Measurements from ENCODE around the gene CIAO3. TPM values are rescaled to one million over a fixed set of nuclear protein-coding genes. Genes with fewer than 3 reads are reported as not detected.

Gene CIAO3
- polyA plus RNA-seq, 6 donors from 2014 or later = 14.1 to 29.6 (median 20.5) TPM

GRCh38 chr16:684961-685696 is 55.7 kb downstream of the CIAO3 start:
- Mint-ChIP-seq H3K27ac (peak overlapping the region in 2 of 6 donors; percentile 70 to 83), H3K4me1 (peaks cover 9 to 53% (median 49%) of the 10 kb centered on the region in 3 donors)

GRCh38 chr16:684071-684794 is 56.6 kb downstream of the CIAO3 start, which contains the start of gene JMJD8:
Gene JMJD8 (minus strand): TSS chr16:684334. CDS start chr16:684319, 15 bp downstream.
- H3K27ac Mint-ChIP-seq = peak within 1 kb of the TSS; percentile 33 to 93 (median 74)
- peak; percentile 96 for DNase-seq
- no peaks in the 10 kb centered on the region for H3K9me3 Mint-ChIP-seq
- H3K36me3 Mint-ChIP-seq = no peaks in the 10 kb centered on the region
- peaks cover 8 to 45% (median 45%) of the 10 kb centered on the region in 3 donors for H3K4me1 Mint-ChIP-seq
- ATAC-seq (ENCODE audit: low read depth in 2 of 2) = peak; percentile 78 to 79
- peak within 1 kb of the TSS; percentile 77 to 91 (median 85) for H3K4me3 Mint-ChIP-seq
- H3K27me3 Mint-ChIP-seq = no peaks in the 10 kb centered on the region

More at GRCh38 chr16:684961-685696, 55.7 kb downstream of the CIAO3 start:
- ATAC-seq (ENCODE audit: low read depth in 2 of 2) (no peak), DNase-seq (no peak)
- Mint-ChIP-seq H3K4me3 (peak overlapping the region in 1 of 8 donors; percentile 79), H3K36me3 (no peaks in the 10 kb centered on the region), H3K9me3 (no peaks in the 10 kb centered on the region), H3K27me3 (no peaks in the 10 kb centered on the region)

DNA sequence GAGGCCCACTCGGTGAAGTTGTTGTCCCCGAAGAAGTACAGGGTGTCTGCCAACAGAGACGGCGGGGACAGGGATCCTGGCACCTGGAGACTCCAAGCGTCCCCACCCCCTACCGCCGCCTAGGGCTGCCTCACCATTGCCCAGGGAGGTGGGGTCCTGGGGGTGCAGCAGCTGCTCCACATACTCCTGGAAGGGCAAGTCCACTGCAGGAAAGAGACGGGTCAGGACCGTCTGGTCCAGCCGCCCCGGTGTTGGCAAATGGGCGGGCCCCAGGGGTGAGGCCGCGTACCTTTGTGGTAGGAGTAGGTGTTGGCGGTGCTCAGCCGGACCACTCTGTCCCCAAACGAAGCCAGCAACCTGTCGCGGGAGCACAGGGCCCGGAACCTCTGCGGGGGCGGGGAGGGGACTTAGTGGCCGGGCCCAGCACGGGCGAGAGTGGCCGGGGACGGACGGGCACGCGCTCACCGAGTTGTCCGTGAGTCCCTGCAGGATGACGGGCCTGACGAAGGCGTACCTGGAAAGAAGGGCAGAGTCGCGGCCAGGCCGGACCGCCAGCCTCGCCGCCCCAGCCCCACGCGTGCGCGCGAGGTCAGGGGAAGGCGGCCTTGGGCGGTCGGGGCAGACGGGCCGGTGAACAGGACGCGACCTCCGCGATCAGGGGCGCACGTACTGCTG is 57.3 kb downstream of the CIAO3 start:
- Mint-ChIP-seq H3K9me3 (no peaks in the 10 kb centered on the region), H3K4me3 (peak overlapping the region; percentile 68 to 89 (median 82)), H3K27me3 (no peaks in the 10 kb centered on the region), H3K27ac (peak overlapping the region in 3 of 6 donors; percentile 32 to 83 (median 82)), H3K36me3 (no peaks in the 10 kb centered on the region), H3K4me1 (peaks cover 4 to 42% (median 38%) of the 10 kb centered on the region in 3 donors)
- ATAC-seq (ENCODE audit: low read depth in 2 of 2) = no peak
- no peak for DNase-seq

- no peaks in the 10 kb centered on the region for H3K36me3 Mint-ChIP-seq
- DNase-seq (no peak), ATAC-seq (ENCODE audit: low read depth in 2 of 2) (no peak)
- no peaks in the 10 kb centered on the region for H3K9me3 Mint-ChIP-seq
- H3K4me1 Mint-ChIP-seq = peaks cover 4 to 38% (median 38%) of the 10 kb centered on the region in 3 donors
- peak overlapping the region in 4 of 6 donors; percentile 32 to 83 (median 69) for H3K27ac Mint-ChIP-seq
- H3K4me3 Mint-ChIP-seq = peak overlapping the region; percentile 68 to 89 (median 82)
- no peaks in the 10 kb centered on the region for H3K27me3 Mint-ChIP-seq
These were observed 58.1 kb downstream of the CIAO3 start for GRCh38 chr16:682493-683395.

DNA sequence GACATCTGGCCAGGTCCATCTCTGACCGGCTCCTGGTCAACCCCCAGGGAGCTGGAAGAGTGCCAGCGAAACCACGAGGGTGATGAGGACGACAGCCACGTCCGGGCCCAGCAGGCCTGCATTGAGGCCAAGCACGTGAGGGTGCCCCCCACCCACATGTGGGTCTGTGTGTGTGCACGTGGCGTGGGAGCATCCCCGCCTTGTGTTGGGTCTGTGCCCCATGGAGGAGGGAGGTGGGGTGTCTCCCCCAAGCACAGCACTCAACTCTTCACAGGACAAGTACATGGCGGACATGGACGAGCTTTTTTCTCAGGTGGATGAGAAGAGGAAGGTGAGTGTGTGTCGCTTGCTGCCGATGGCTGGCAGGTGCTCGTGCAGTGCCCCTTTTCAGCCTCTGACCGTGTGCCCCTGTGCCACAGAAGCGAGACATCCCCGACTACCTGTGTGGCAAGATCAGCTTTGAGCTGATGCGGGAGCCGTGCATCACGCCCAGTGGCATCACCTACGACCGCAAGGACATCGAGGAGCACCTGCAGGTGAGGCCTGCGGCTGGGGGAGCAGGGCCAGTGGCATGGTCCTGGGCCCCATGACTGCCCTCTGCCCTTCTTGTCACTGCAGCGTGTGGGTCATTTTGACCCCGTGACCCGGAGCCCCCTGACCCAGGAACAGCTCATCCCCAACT is 58.9 kb downstream of the CIAO3 start:
- Mint-ChIP-seq H3K4me1 (peaks cover 4 to 38% (median 36%) of the 10 kb centered on the region in 3 donors), H3K27ac (peak overlapping the region in 3 of 6 donors; percentile 24 to 81 (median 54)), H3K36me3 (no peaks in the 10 kb centered on the region), H3K4me3 (peak overlapping the region; percentile 68 to 89 (median 82)), H3K9me3 (no peaks in the 10 kb centered on the region), H3K27me3 (peaks cover 0 to 6% (median 0%) of the 10 kb centered on the region in 3 donors)
- ATAC-seq (ENCODE audit: low read depth in 2 of 2) = no peak
- no peak for DNase-seq

- Mint-ChIP-seq H3K27me3 (peaks cover 0 to 9% (median 0%) of the 10 kb centered on the region in 3 donors), H3K36me3 (no peaks in the 10 kb centered on the region), H3K4me3 (peak overlapping the region; percentile 68 to 93 (median 83)), H3K27ac (peak overlapping the region in 2 of 6 donors; percentile 29 to 56), H3K4me1 (peaks cover 4 to 35% (median 34%) of the 10 kb centered on the region in 3 donors), H3K9me3 (no peaks in the 10 kb centered on the region)
- DNase-seq (no peak), ATAC-seq (ENCODE audit: low read depth in 2 of 2) (no peak)
These were observed 59.6 kb downstream of the CIAO3 start for GRCh38 chr16:680967-681745.

- Mint-ChIP-seq H3K27me3 (peaks cover 0 to 9% (median 0%) of the 10 kb centered on the region in 3 donors), H3K9me3 (no peaks in the 10 kb centered on the region), H3K4me1 (peaks cover 4 to 31% (median 30%) of the 10 kb centered on the region in 3 donors), H3K4me3 (peak overlapping the region; percentile 71 to 93 (median 83)), H3K36me3 (no peaks in the 10 kb centered on the region), H3K27ac (peak overlapping the region in 3 of 6 donors; percentile 29 to 65 (median 51))
- no peak for DNase-seq
- no peak for ATAC-seq (ENCODE audit: low read depth in 2 of 2)
These were observed 60.2 kb downstream of the CIAO3 start for GRCh38 chr16:680625-680945.

DNA sequence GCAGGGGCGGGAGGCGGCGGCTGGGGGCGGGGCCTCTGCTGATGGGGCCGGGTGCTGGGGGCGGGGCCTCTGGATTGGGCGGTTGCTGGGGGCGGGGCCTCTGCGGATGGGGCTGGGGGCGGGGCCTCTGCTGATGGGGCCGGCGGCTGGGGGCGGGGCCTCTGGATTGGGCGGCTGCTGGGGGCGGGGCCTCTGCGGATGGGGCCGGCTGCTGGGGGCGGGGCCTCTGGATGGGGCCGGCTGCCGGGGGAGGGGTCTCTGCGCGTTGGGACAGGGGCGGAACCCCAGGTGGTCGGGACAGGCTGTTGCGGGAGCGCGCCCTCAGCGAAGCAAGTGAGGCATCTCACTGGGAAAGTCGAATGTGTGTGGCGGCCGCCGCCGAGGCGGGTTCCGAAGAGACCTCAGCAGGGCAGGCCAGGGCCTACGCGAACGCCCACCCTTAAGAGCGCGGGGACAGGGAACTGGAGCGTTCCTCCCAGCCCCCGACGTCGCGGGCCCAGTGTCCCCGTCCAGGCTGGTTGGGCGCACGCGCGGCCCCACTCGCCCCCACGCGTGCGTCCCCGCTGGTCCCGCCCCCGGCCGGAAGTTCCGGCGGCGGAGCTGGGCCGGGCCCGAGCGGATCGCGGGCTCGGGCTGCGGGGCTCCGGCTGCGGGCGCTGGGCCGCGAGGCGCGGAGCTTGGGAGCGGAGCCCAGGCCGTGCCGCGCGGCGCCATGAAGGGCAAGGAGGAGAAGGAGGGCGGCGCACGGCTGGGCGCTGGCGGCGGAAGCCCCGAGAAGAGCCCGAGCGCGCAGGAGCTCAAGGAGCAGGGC is 60.8 kb downstream of the CIAO3 start, which contains the start of gene STUB1:
STUB1 (plus strand) TSS at position 597 of the 811 bp plus-strand sequence; CDS start at position 713, 116 bp downstream.
- peak; percentile 85 for DNase-seq
- peaks cover 7 to 35% (median 33%) of the 10 kb centered on the region in 3 donors for H3K4me1 Mint-ChIP-seq
- no peaks in the 10 kb centered on the region for H3K36me3 Mint-ChIP-seq
- peak within 1 kb of the TSS; percentile 81 to 93 (median 84) for H3K4me3 Mint-ChIP-seq
- H3K9me3 Mint-ChIP-seq = no peaks in the 10 kb centered on the region
- peak within 1 kb of the TSS in 5 of 6 donors; percentile 65 to 93 (median 80) for H3K27ac Mint-ChIP-seq
- peak; percentile 46 to 54 for ATAC-seq (ENCODE audit: low read depth in 2 of 2)
- peaks cover 0 to 13% (median 5%) of the 10 kb centered on the region in 3 donors for H3K27me3 Mint-ChIP-seq

All from naive B cell (primary cell).